ENCODE measurements around the gene SMDT1. TPM values are rescaled to one million over a fixed set of nuclear protein-coding genes. Genes with fewer than 3 reads are reported as not detected.

Gene SMDT1
- total and polyA plus RNA-seq, 4 donors: 7.2 to 115 (median 39.9) TPM

GRCh38 chr22:42084874-42085273 is 5.4 kb downstream of the SMDT1 start:
- Histone ChIP-seq H3K4me1 (ENCODE audit: control insufficient read depth in 4 of 4, insufficient read depth in 4 of 4, low read length in 3 of 4) (peaks cover 6 to 22% (median 13%) of the 10 kb centered on the region in 4 donors), H3K9ac (ENCODE audit: low read depth in 1 of 2, low read length in 2 of 2) (no peak overlapping the region), H3K36me3 (ENCODE audit: control insufficient read depth in 4 of 4, insufficient read depth in 3 of 4, low read depth in 1 of 4, low read length in 3 of 4) (peaks cover 2 to 30% (median 26%) of the 10 kb centered on the region in 4 donors), H3K27me3 (ENCODE audit: control insufficient read depth in 4 of 4, insufficient read depth in 4 of 4, low read length in 3 of 4) (no peaks in the 10 kb centered on the region), H3K9me3 (ENCODE audit: control insufficient read depth in 4 of 4, low read length in 3 of 4) (no peaks in the 10 kb centered on the region), H3K27ac (ENCODE audit: low read depth in 1 of 2, low read length in 2 of 2) (no peak overlapping the region), H3K4me3 (ENCODE audit: low read depth in 1 of 3, low read length in 3 of 3) (no peak overlapping the region)
- TF ChIP-seq NR2F2 (IDR thresholded peaks at IDR 0.05) (no peak), FOXA1 (IDR thresholded peaks at IDR 0.05) (no peak), RXRA (IDR thresholded peaks at IDR 0.05) (no peak), FOXA2 (IDR thresholded peaks at IDR 0.05) (no peak), EGR1 (IDR thresholded peaks at IDR 0.05; ENCODE audit: low read depth in 2 of 2) (no peak), HNF4A (conservative IDR thresholded peaks at IDR 0.05) (no peak), ZBTB33 (IDR thresholded peaks at IDR 0.05) (no peak), TAF1 (conservative IDR thresholded peaks at IDR 0.05) (no peak), SP1 (IDR thresholded peaks at IDR 0.05) (no peak), YY1 (IDR thresholded peaks at IDR 0.05) (no peak), RAD21 (IDR thresholded peaks at IDR 0.05) (no peak), JUND (IDR thresholded peaks at IDR 0.05) (no peak), HNF4G (IDR thresholded peaks at IDR 0.05) (no peak), ATF3 (IDR thresholded peaks at IDR 0.05) (no peak)
- 97% methylated on average over 8 of the region's 8 CpGs for WGBS
- DNase-seq (ENCODE audit: low spot score): no peak

- WGBS: 72% methylated on average over 6 of the region's 6 CpGs
Measured at GRCh38 chr22:42086051-42086450, 6.6 kb downstream of the SMDT1 start.

GRCh38 chr22:42090596-42091454 is 11.3 kb downstream of the SMDT1 start, which contains the start of gene NDUFA6:
NDUFA6 (minus strand) TSS chr22:42090772; CDS start chr22:42090744, 28 bp downstream.
- Histone ChIP-seq H3K27me3 (ENCODE audit: control insufficient read depth in 4 of 4, insufficient read depth in 4 of 4, low read length in 3 of 4) (no peaks in the 10 kb centered on the region), H3K9me3 (ENCODE audit: control insufficient read depth in 4 of 4, low read length in 3 of 4) (no peaks in the 10 kb centered on the region), H3K4me3 (ENCODE audit: low read depth in 1 of 3, low read length in 3 of 3) (peak within 1 kb of the TSS; percentile 73 to 96 (median 82)), H3K36me3 (ENCODE audit: control insufficient read depth in 4 of 4, insufficient read depth in 3 of 4, low read depth in 1 of 4, low read length in 3 of 4) (peaks cover 0 to 13% (median 10%) of the 10 kb centered on the region in 4 donors), H3K27ac (ENCODE audit: low read depth in 1 of 2, low read length in 2 of 2) (peak within 1 kb of the TSS; percentile 90 to 98), H3K4me1 (ENCODE audit: control insufficient read depth in 4 of 4, insufficient read depth in 4 of 4, low read length in 3 of 4) (peaks cover 2 to 16% (median 14%) of the 10 kb centered on the region in 4 donors), H3K9ac (ENCODE audit: low read depth in 1 of 2, low read length in 2 of 2) (peak within 1 kb of the TSS; percentile 81 to 90)
- WGBS: under 1% methylated on average over 71 of the region's 71 CpGs
- DNase-seq (ENCODE audit: low spot score): peak; percentile 96
- TF ChIP-seq EGR1 (IDR thresholded peaks at IDR 0.05; ENCODE audit: low read depth in 2 of 2) (peak; percentile 48 to 98), HNF4A (conservative IDR thresholded peaks at IDR 0.05) (peak; percentile 83 to 84), JUND (IDR thresholded peaks at IDR 0.05) (peak; percentile 12 to 42), ATF3 (IDR thresholded peaks at IDR 0.05) (no peak), YY1 (IDR thresholded peaks at IDR 0.05) (peak; percentile 99), RAD21 (IDR thresholded peaks at IDR 0.05) (peak; percentile 91 to 92), HNF4G (IDR thresholded peaks at IDR 0.05) (peak; percentile 78), TAF1 (conservative IDR thresholded peaks at IDR 0.05) (peak; percentile 80), FOXA1 (IDR thresholded peaks at IDR 0.05) (peak; percentile 63), GABPA (IDR thresholded peaks at IDR 0.05 in 1 of 2, conservative IDR thresholded peaks at IDR 0.05 in 1 of 2) (peak in 1 of 2 donors; percentile 41), SP1 (IDR thresholded peaks at IDR 0.05) (peak; percentile 94), REST (IDR thresholded peaks at IDR 0.05) (peak; percentile 81), MAX (IDR thresholded peaks at IDR 0.05) (peak; percentile 93), NR2F2 (IDR thresholded peaks at IDR 0.05) (peak; percentile 91)

More at GRCh38 chr22:42086051-42086450, 6.6 kb downstream of the SMDT1 start:
- no peak overlapping the region for H3K9ac ChIP-seq (ENCODE audit: low read depth in 1 of 2, low read length in 2 of 2)
- no peak for TF ChIP-seq YY1 (IDR thresholded peaks at IDR 0.05)
- peaks cover 2 to 30% (median 26%) of the 10 kb centered on the region in 4 donors for H3K36me3 ChIP-seq (ENCODE audit: control insufficient read depth in 4 of 4, insufficient read depth in 3 of 4, low read depth in 1 of 4, low read length in 3 of 4)
- peaks cover 3 to 13% (median 9%) of the 10 kb centered on the region in 4 donors for H3K4me1 ChIP-seq (ENCODE audit: control insufficient read depth in 4 of 4, insufficient read depth in 4 of 4, low read length in 3 of 4)
- H3K4me3 ChIP-seq (ENCODE audit: low read depth in 1 of 3, low read length in 3 of 3): no peak overlapping the region
- no peak for DNase-seq (ENCODE audit: low spot score)
- no peaks in the 10 kb centered on the region for H3K9me3 ChIP-seq (ENCODE audit: control insufficient read depth in 4 of 4, low read length in 3 of 4)
- H3K27ac ChIP-seq (ENCODE audit: low read depth in 1 of 2, low read length in 2 of 2): no peak overlapping the region
- no peaks in the 10 kb centered on the region for H3K27me3 ChIP-seq (ENCODE audit: control insufficient read depth in 4 of 4, insufficient read depth in 4 of 4, low read length in 3 of 4)

Data from liver (tissue), 9 donors.